ENCODE data around the gene ST14. TPM values are rescaled to one million over a fixed set of nuclear protein-coding genes. Genes with fewer than 3 reads are reported as not detected.
A peak's percentile ranks its signal among the peaks of the same experiment; 100 is the strongest.

The ST14 gene
- total and polyA plus RNA-seq, 10 of the 15 experiments (the other 5 are each of a cell fraction or from before 2014, with no cell fraction given), result 0.02 to 3.9 (median 0.73) TPM; not detected in 2

- ATAC-seq (peak; percentile 32), FAIRE-seq (no peak), DNase-seq (ENCODE audit: low read depth, low spot score) (no peak)
- Histone ChIP-seq H3K27ac (ENCODE audit: control insufficient read depth, insufficient read depth) (no peak overlapping the region), H2AFZ (ENCODE audit: control insufficient read depth, low read depth, low read length) (no peak overlapping the region), H3K4me2 (ENCODE audit: control insufficient read depth, insufficient read depth) (peak overlapping the region; percentile 30; the same call in 1 of the 2 replicates), H3K36me3 (ENCODE audit: control insufficient read depth in 2 of 2, insufficient read depth in 2 of 2, low read length in 1 of 2) (no peaks in the 10 kb centered on the region), H3K9ac (ENCODE audit: control insufficient read depth, insufficient read depth, low read length) (no peak overlapping the region), H3K9me3 (replicated peaks; ENCODE audit: control insufficient read depth, insufficient read depth, low read length) (no peaks in the 10 kb centered on the region; the same call in 2 of the 3 replicates), H3K27me3 (replicated peaks in 1 of 2; ENCODE audit: control insufficient read depth in 2 of 2, insufficient read depth in 2 of 2, low read length in 1 of 2) (no peaks in the 10 kb centered on the region), H4K20me1 (ENCODE audit: control insufficient read depth, insufficient read depth) (no peaks in the 10 kb centered on the region), H3K4me1 (ENCODE audit: control insufficient read depth, insufficient read depth, low read length) (peaks cover 35% of the 10 kb centered on the region), H3K4me3 (no peak overlapping the region), H3K79me2 (ENCODE audit: control insufficient read depth, insufficient read depth, low read length) (no peaks in the 10 kb centered on the region)
- intact Hi-C loops (cut with micrococcal nuclease; ENCODE audit: unreplicated experiment), result no loop called here
- TF ChIP-seq TCF3 (IDR thresholded peaks at IDR 0.05; ENCODE audit: borderline replicate concordance, insufficient read depth, low read depth, low read length), result 0 out of 2 replicates have a peak, but pooled peaks have one; percentile 50
- TF ChIP-seq ASH2L (IDR thresholded peaks at IDR 0.05; ENCODE audit: borderline replicate concordance, low read depth), result no peak
- TF ChIP-seq IKZF1 (conservative IDR thresholded peaks at IDR 0.05), result peak; percentile 79
- peak; percentile 23 for TF ChIP-seq MEF2B (IDR thresholded peaks at IDR 0.05; ENCODE audit: partially characterized antibody, poor library complexity, severe bottlenecking)
- no peak for TF ChIP-seq NBN (IDR thresholded peaks at IDR 0.05)
- TF ChIP-seq NR2F1 (conservative IDR thresholded peaks at IDR 0.05), result 0 out of 2 replicates have a peak, but pooled peaks have one; percentile 27
- no peak for TF ChIP-seq NFXL1 (IDR thresholded peaks at IDR 0.05; ENCODE audit: borderline replicate concordance)
- TF ChIP-seq TCF12 (IDR thresholded peaks at IDR 0.05; ENCODE audit: low read depth, low read length), result peak; percentile 87
- TF ChIP-seq RUNX3 (IDR thresholded peaks at IDR 0.05; ENCODE audit: low read length), result peak; percentile 73
- peak; percentile 57; the same call in 1 of the 2 replicates for TF ChIP-seq RELB (IDR thresholded peaks at IDR 0.05; ENCODE audit: low read depth)
- 0 out of 2 replicates have a peak, but pooled peaks have one; percentile 22 for TF ChIP-seq DPF2 (IDR thresholded peaks at IDR 0.05)
- peak; percentile 80 for TF ChIP-seq EED (IDR thresholded peaks at IDR 0.05; ENCODE audit: low read depth)
- TF ChIP-seq IKZF2 (IDR thresholded peaks at IDR 0.05), result peak; percentile 68 to 74; a peak in 3 of 4 replicates
- RAD21 ChIA-PET (ENCODE audit: unreplicated experiment), result interaction anchor here (0.7 to 1.2 kb wide), 4 partner anchors 13 to 32 kb away, joined by 3 to 4 read pairs (median 4); no protein-coding TSS in a partner anchor
- WGBS (ENCODE audit: insufficient coverage, insufficient replicate concordance, low lambda C conversion rate, missing lambda C conversion rate), result 23% methylated on average over 16 of the region's 16 CpGs
- POLR2A ChIA-PET, result interaction anchor here (0.5 to 1.5 kb wide), 6 partner anchors 11 to 160 kb away, joined by 3 to 7 read pairs (median 5); partner anchors contain the start of gene ST14
- BruUV-seq (replicated peaks), result no TSS peak
- CTCF ChIA-PET, result interaction anchor here (1.0 to 2.0 kb wide), 4 partner anchors 11 to 30 kb away, joined by 3 to 6 read pairs (median 4); no protein-coding TSS in a partner anchor
- SMC1A ChIA-PET (ENCODE audit: uncharacterized antibody, unreplicated experiment), result interaction anchor here (2.1 to 5.2 kb wide), 3 partner anchors 11 to 27 kb away, joined by 5 to 37 read pairs (median 21); no protein-coding TSS in a partner anchor
- in situ Hi-C loops (cut with MboI), result no loop called here
Measured at GRCh38 chr11:130178441-130179339, 19.1 kb downstream of the ST14 start.

Data from GM12878 (cell line).